ENCODE measurements around the gene FBLN5.

- no peak for TF ChIP-seq CTCF (IDR thresholded peaks at IDR 0.05)
- TF ChIP-seq POLR2A (IDR thresholded peaks at IDR 0.05) = no peak
Measured at GRCh38 chr14:91862417-91862816, 85.1 kb downstream of the FBLN5 start.
